ENCODE measurements around the gene ATG14. TPM values are rescaled to one million over a fixed set of nuclear protein-coding genes. Genes with fewer than 3 reads are reported as not detected.

ATG14 gene
- total and polyA plus RNA-seq, 8 donors: 7.1 to 25.6 (median 23.3) TPM

GRCh38 chr14:55355922-55356321, 55.7 kb downstream of the ATG14 start:
- ATAC-seq (no peak), DNase-seq (no peak)
- Histone ChIP-seq H3K4me3 (no peak overlapping the region), H3K36me3 (peaks cover 0 to 28% of the 10 kb centered on the region in 2 donors), H3K27me3 (no peaks in the 10 kb centered on the region), H3K27ac (no peak overlapping the region), H3K9me3 (no peaks in the 10 kb centered on the region), H3K4me1 (peaks cover 0 to 8% of the 10 kb centered on the region in 2 donors)
- no peak for TF ChIP-seq CTCF (IDR thresholded peaks at IDR 0.05)
- intact Hi-C loops (cut with DNase I): loop anchor here in 1 of 2 donors (10.0 kb wide), 1 partner anchor 91 kb away; no protein-coding TSS in a partner anchor

- no peak overlapping the region for H3K4me3 ChIP-seq
- ATAC-seq (peak; percentile 84), DNase-seq (peak in 2 of 4 donors; percentile 30 to 51)
Measured at GRCh38 chr14:55354500-55354899, 57.1 kb downstream of the ATG14 start.

GRCh38 chr14:55353686-55354467, 57.8 kb downstream of the ATG14 start:
- H3K4me1 ChIP-seq: peaks cover 0 to 10% of the 10 kb centered on the region in 2 donors
- DNase-seq (no peak), ATAC-seq (peak; percentile 59)
- no peak overlapping the region for H3K4me3 ChIP-seq
- no peak for TF ChIP-seq CTCF (IDR thresholded peaks at IDR 0.05)
- peak overlapping the region in 1 of 2 donors; percentile 13 for H3K27ac ChIP-seq
- H3K36me3 ChIP-seq: peaks cover 0 to 37% of the 10 kb centered on the region in 2 donors
- H3K9me3 ChIP-seq: no peaks in the 10 kb centered on the region
- no peaks in the 10 kb centered on the region for H3K27me3 ChIP-seq
- intact Hi-C loops (cut with DNase I): loop anchor here in 1 of 2 donors (10.0 kb wide), 1 partner anchor 89 kb away; no protein-coding TSS in a partner anchor

More at GRCh38 chr14:55354500-55354899, 57.1 kb downstream of the ATG14 start:
- Histone ChIP-seq H3K4me1 (peaks cover 0 to 8% of the 10 kb centered on the region in 2 donors), H3K27me3 (no peaks in the 10 kb centered on the region), H3K9me3 (no peaks in the 10 kb centered on the region), H3K27ac (peak overlapping the region in 1 of 2 donors; percentile 13), H3K36me3 (peaks cover 0 to 37% of the 10 kb centered on the region in 2 donors)
- intact Hi-C loops (cut with DNase I): loop anchor here in 1 of 2 donors (10.0 kb wide), 1 partner anchor 90 kb away; no protein-coding TSS in a partner anchor
- peak; percentile 37 to 45 for TF ChIP-seq CTCF (IDR thresholded peaks at IDR 0.05)

- no peak for DNase-seq
- Histone ChIP-seq H3K4me1 (peaks cover 0 to 12% of the 10 kb centered on the region in 2 donors), H3K9me3 (no peaks in the 10 kb centered on the region), H3K27me3 (no peaks in the 10 kb centered on the region), H3K4me3 (no peak overlapping the region), H3K36me3 (peaks cover 0 to 37% of the 10 kb centered on the region in 2 donors), H3K27ac (no peak overlapping the region)
- no peak for TF ChIP-seq CTCF (IDR thresholded peaks at IDR 0.05)
- intact Hi-C loops (cut with DNase I): loop anchor here in 1 of 2 donors (10.0 kb wide), 1 partner anchor 87 kb away; no protein-coding TSS in a partner anchor
- no peak for ATAC-seq
Measured at GRCh38 chr14:55352201-55352600, 59.4 kb downstream of the ATG14 start.

GRCh38 chr14:55351111-55351510, 60.5 kb downstream of the ATG14 start:
- no peaks in the 10 kb centered on the region for H3K27me3 ChIP-seq
- no peak overlapping the region for H3K4me3 ChIP-seq
- H3K27ac ChIP-seq: no peak overlapping the region
- ATAC-seq: no peak
- no peak for TF ChIP-seq CTCF (IDR thresholded peaks at IDR 0.05)
- DNase-seq: no peak
- no peaks in the 10 kb centered on the region for H3K9me3 ChIP-seq
- peaks cover 0 to 12% of the 10 kb centered on the region in 2 donors for H3K4me1 ChIP-seq
- peaks cover 0 to 37% of the 10 kb centered on the region in 2 donors for H3K36me3 ChIP-seq
- intact Hi-C loops (cut with DNase I): loop anchor here in 1 of 2 donors (10.0 kb wide), 1 partner anchor 86 kb away; no protein-coding TSS in a partner anchor

All from left lung (tissue), 10 donors.